Measurements from ENCODE around the gene PHRF1.

The PHRF1 gene

DNA sequence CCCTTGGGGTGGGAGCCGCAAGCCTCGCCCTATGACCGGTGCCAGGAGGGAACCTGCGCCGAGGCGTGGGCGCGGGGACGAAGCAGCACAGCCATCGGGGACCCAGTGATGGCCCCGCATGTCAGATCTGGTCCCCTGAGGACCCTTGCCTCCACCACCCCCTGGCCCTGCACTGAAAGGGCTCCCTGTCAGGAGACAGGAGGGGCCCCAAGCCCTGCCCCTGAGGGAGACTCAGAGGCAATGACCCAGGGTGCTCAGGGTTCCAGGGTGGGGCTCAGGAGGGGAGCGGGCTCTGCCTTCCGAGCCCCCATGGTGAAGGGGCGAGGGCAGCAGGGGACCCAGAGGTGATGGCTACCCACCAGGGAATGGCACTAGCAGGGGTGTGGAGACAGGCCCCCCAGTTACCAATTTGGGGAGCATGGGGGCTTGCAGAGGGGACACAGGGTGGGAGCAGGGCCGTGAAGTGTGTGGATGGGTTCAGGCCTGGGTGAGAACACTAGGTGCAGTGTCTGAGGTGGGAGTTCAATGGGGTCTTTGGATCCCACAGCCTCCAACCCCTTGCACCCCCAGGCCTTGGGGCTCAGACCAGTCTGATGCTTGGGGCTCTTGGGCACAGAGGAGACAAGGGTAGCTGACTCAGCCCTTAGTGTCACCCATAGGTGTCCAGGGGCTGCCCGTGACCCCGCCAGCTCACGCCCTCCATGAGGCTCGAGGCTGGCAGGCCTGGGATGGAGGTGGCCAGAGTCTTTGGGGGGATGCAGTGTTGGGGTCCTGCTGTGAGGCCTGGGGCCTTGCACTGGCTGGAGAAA lies 38.4 kb upstream of the PHRF1 start:
- no peak for DNase-seq (ENCODE audit: low read depth)

- no peak for DNase-seq (ENCODE audit: low read depth)
Observed at GRCh38 chr11:538431-539051, 37.7 kb upstream of the PHRF1 start.

- DNase-seq (ENCODE audit: low read depth) = no peak
Observed at GRCh38 chr11:539971-540481, 36.2 kb upstream of the PHRF1 start.

- no peak for DNase-seq (ENCODE audit: low read depth)
Observed at GRCh38 chr11:540583-541432, 35.5 kb upstream of the PHRF1 start.

- DNase-seq (ENCODE audit: low read depth) = no peak
Observed at GRCh38 chr11:541433-541885, 34.8 kb upstream of the PHRF1 start.

DNA sequence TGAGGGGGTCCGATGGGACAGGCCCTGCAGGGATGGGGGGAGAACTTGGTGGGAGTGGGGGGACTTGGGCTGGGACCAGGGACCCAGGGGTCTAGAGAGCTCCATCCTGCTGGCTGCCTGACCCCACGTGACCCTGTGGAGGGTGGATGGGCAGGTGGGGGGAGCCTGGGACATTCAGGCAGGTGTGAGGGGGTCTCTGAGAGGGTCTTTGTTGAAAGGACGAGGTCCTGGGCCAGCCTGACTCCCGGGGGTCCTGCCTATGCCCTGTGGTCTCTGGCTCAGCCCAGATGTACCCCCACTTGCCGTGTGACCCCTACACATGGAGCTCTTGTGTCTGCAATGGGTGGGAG lies 31.5 kb upstream of the PHRF1 start:
- DNase-seq (ENCODE audit: low read depth) = no peak

GRCh38 chr11:545171-545570 lies 31.1 kb upstream of the PHRF1 start:
- no peak for DNase-seq (ENCODE audit: low read depth)

DNA sequence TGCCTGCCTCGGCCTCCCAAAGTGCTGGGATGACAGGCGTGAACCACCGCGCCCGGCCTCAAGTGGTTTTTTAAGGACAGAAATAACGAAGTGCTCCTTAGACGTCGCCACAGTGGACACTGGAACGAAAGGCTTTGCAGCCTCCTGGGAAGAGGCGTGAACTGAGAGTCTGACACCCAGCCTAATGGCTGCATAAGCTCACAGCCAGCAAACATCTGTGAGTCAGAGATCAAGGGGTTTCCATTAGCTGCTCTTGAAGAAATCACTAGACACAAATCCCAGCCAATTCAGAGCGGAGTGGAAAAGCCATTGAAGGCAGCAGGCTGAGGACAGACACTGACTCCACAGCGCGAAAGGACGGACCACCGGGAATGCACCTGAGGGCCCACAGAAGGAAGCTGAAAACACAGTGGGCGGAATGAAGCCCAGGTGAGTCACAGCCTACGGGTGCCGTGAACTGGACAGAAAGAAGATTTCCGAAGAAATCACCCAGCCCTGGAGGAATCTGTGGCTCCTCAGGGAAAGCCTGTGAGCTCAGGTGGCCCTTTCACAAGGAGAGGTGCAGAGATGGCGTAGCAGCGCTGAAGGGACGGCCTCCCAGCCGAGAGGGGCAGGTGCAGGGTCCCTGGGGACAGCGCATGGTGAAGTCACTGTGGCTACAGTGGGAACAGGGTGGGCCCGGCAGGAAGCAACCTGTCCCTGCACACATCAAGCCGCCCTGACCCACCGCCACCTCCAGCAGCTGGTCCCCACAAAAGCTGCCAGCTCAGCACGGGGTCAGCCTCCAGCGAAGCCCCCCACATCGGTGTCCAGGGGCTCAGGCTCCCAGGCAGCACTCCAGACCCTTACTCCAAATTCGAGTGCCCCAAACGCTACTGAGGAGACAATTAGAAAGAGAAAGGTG lies 27.3 kb upstream of the PHRF1 start:
- no peak for DNase-seq (ENCODE audit: low read depth)

DNA sequence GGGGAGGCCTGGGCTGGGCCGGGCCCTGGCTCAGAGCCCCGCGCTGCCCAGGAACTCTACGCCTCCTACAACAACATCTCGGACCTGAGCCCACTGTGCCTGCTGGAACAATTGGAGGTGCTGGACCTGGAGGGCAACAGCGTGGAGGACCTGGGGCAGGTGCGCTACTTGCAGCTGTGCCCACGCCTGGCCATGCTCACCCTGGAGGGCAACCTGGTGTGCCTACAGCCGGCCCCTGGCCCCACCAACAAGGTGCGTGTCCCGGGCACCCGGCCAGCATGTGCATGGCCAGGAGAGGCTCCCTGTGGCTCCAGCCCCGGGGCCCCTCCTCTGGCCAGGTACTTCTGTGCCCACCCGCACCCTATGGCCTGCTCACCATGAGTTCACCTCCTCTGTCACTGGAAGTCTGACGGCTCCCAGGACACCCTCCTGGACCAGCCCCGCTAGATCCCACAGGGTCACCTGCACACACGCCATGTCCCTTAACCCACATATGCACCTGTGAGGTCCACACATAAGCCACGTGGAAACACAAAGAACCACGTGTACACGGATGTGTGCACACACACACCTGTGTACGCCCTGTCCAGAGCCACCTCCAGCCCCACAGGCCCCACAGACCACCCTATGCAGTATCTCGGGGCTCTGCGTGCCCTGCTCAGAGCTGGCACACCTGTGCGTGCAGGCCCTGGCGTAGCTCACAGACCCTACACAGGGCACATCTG lies 26.1 kb upstream of the PHRF1 start:
- DNase-seq (ENCODE audit: low read depth) = no peak

DNA sequence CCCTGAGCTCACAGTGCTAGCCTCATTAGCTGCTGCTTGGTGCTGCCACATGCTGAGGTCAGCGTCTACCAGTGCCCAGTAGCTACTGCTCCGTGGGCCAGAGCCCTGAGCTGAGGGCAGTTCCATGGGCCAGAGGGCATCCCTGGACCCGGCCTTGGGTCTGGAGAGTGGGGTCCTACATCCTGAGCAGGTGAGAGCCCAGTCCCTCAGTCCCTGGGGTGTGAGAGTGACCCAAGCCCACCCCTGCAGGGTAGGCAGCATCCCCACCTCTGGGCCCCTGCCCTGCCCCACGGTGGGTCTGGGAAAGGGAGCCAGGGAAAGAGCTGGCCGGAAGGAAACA lies 25.6 kb upstream of the PHRF1 start:
- no peak for DNase-seq (ENCODE audit: low read depth)

GRCh38 chr11:551131-551530 lies 25.1 kb upstream of the PHRF1 start:
- DNase-seq (ENCODE audit: low read depth) = no peak

DNA sequence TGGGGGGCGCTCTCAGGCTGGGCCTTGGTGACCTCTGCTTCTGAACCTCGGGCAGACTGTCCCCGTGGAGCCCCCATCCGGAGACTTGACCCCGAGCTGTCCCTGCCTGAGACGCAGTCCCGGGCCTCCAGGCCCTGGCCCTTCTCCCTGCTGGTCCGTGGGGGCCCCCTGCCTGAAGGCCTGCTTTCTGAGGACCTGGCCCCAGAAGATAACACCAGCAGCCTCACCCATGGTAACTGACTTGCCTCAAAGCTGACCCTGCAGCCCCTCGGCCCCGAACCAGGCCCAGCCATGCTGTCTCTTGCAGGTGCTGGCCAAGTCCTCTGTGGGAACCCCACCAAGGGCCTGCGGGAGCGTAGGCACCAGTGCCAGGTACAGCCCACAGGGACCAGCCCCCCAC lies 24.7 kb upstream of the PHRF1 start:
- DNase-seq (ENCODE audit: low read depth) = no peak

DNA sequence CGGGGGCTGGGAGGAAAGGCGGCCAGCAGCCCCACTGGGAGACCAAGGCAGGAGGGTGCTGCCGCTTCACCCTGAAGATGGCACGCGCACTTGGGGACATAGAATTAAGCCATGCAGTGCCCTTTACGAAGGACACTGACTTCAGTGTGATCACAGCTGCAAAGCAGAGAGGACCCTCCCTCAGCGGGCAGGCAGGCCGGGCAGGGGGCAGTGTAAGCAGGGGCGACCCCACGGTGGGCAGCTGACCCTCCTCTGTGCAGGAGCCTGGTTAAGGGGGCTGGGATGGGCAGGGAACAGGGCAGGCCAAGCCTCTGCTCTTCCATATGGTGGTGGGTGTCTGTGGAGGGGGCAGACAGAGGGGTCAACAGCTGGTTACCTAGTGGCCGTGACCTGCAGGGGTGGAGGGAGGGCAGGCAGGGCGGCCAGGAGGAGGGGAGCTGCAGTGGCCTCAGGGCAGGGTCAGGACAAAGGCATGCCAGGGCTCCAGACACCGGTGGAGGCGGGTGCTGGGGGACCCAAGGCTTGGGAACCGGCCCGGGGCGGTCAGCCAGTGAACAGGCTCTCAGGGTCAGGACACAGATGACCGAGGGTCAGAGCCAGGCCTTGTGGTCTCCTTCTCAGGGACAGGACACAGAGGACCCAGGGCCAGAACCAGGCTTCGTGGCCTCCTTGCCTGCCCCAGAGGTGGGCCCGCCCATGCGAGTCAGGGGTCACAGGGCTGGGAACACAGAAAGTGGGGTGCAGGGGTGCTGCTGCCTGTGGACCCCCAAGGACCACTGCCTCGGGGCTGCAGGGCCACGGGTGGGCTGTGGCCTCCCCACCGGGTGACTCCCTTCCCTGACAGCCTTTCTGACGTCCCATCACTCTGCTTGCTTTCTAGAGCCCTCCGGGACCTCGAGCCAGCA lies 22.9 kb upstream of the PHRF1 start:
- DNase-seq (ENCODE audit: low read depth) = no peak

- no peak for DNase-seq (ENCODE audit: low read depth)
Observed at GRCh38 chr11:553988-554340, 22.3 kb upstream of the PHRF1 start.

DNA sequence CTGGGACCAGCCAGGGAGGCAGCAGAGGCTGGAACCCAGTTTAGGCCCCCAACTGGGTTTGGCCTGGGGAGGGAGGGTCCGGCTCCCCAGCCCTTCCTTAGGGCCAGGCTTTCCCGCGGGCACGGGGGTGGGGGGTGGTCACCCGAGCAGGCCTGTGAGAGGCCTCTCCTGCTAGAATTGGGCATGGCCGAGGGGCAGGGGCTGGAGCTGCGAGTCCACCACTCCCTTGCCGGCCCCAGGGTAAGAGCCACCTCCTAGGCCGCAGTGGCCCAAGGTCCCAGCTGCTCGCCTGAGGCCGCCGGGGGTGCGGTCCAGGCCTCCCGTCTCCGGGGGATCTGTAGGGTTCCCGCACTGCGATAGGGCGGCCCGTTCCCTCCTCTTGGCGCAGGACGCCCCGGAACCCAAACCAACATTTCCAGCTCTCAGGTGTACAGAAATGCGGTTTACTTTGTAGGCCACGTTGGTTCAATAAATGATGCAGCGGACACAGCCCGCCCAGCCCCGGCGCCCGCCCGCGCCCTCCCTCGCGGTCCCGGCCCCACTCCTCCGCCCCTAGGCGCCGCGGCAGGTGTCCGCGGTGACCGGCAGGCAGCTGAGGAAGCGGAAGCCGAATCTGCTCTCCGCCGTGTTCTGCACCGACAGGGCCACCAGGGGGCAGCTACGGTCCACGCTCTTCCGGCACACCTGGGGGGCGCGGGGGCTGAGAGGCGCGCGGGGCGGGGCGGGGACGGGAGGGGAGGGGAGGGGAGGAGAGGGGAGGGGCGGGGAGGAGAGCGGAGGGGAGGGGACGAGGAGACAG lies 21.6 kb upstream of the PHRF1 start:
- peak; percentile 51 for DNase-seq (ENCODE audit: low read depth)

GRCh38 chr11:555227-555779 lies 21.0 kb upstream of the PHRF1 start:
- no peak for DNase-seq (ENCODE audit: low read depth)

- peak; percentile 25 for DNase-seq (ENCODE audit: low read depth)
Observed at GRCh38 chr11:555780-556661, 20.2 kb upstream of the PHRF1 start.

Measured in EH (cell line).